GM20431 (cell line): ENCODE results near the gene UBAC2.
"Not testable (repeated sequence)": the region's sequence is repeated elsewhere in the genome, so short reads cannot be mapped to it uniquely, and the experiment has no call there.

Source experiments
- in situ Hi-C: fragments of 300-500 bp; cut with MseI, MboI; formaldehyde crosslinking; loops from one replicate; pipeline ENCODE4 v1.15.0; 2020; ENCODE audit warnings: low sequenced_read_pairs; ENCODE audit not compliant: unreplicated experiment

The UBAC2 gene

DNA sequence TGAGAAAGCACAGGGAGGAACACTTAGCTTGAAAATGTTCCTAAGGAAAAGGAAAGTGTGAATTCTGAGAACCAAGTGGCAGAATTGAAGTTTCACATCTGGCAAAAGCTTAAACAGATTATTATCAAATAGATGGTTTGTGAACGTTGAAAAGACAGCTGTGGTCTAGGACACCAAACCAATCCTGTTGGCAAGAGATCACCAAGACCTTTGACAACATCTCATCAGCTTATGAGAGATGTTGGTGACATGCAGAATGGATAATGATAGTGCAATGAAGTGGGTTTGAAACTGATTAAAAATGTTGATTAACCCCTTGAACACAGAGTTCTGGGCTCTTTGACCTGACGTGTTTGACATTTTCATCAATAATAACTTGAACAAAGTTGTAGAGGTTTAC is 181.1 kb downstream of the UBAC2 start:
- in situ Hi-C loops, result loop anchor here (10.0 kb wide), 1 partner anchor 53 kb away; no protein-coding TSS in a partner anchor

DNA sequence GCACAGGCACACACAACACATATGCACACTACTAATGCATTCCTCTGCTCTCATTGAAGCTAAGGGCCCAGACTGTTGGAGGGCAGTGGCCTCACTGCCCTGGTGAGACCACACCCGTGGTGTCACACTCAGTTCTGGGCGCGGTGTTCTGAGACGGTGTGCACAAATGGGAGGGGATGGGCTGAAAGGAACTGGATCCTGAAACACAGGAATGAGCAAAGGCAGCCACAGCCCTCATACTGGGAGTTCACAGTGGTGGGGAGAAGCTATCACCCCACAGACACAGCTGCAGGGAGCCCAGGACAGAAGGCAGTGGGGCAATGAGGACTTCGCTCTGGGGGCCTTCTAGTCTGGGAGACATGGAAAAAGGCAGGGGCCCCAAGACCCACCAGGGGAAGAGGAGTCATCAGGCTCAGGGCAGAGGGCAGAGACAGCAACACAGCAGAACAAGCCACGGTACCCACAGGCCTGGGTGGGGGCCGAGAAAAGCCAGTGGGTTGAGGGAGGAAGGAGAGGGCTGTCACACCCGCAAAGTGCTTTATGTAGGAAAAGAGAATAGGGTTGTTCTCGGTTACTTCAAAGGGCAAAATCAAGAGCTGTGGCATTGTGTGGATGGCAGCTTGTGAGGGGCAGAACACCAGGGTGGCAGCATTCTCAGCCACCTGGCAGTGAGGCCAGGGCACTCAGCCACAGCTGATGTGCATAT is 181.9 kb downstream of the UBAC2 start:
- in situ Hi-C loops, result loop anchor here (10.0 kb wide), 1 partner anchor 52 kb away; no protein-coding TSS in a partner anchor

DNA sequence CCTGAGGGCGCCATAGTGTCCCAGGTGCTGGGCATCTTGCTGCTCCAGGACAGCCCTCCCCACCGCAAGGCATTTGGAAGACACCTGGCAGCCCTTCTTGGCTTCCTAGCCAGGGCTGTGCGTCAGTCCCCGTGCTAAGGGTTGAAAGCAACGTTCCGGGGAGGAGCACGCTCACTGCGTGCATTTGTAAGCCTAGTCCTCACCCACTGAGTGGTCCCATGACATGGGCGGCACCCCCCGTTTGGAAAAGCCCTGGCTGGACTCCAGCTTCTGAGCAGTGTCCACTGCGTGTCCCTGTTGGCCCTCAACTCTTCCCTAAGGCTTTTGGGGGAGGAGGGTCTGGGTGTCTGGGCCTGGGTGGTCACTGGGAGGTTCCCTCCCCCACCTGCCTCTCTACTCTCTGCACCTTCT is 182.9 kb downstream of the UBAC2 start:
- in situ Hi-C loops, result loop anchor here (10.0 kb wide), 1 partner anchor 51 kb away; no protein-coding TSS in a partner anchor

DNA sequence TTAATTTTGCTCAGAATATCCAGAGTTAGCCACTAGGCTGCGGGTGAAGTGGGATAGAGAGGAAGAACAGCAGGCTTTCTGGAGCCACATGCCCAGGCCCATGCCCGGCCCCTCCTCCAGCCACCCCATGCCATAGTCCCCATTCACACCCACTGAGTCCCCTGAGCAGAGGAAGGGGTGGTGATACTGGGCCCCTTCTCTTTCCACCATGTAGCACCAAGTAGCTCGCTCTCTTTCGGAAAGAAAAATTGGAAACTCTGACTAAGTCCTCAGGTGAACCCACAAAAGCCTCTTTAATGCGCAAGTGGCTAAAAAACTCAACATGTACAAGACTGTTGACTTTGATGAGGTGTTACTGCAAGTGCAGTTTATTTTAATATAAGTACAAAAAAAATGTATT is 183.3 kb downstream of the UBAC2 start:
- in situ Hi-C loops, result loop anchor here (10.0 kb wide), 1 partner anchor 51 kb away; no protein-coding TSS in a partner anchor

DNA sequence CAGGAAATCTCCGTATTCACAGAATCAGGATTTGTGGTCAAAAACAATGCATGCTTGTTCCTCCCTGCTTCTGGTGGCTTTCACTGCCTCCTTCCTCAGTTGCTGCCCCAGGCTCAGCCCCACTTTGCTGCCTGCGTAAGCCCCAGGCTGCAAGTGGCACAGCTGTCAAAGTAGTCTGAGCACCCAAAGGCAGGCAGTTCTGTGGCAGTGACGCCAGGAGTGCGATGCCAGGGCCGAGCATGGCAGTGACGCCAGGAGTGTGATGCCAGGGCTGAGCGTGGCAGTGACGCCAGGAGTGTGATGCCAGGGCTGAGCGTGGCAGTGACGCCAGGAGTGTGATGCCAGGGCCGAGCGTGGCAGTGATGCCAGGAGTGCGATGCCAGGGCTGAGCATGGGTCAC is 183.8 kb downstream of the UBAC2 start:
- in situ Hi-C loops, result loop anchor here (10.0 kb wide), 1 partner anchor 50 kb away; no protein-coding TSS in a partner anchor

DNA sequence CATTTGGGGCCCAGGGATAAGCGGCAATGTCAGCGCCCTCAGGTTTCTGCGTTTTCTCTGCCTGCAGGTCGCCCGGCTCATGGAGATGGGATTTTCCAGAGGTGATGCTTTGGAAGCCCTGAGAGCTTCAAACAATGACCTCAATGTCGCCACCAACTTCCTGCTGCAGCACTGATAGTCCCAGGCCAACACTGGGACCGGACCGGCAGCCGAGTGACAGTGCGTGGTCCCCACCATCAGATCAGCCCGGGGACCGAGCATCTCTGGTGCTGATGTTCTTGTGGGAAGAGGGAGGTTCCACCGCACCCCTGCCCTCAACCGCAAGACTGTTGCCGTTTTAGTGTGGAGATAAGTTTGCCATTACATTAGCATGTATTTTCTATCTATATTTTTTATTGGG is 184.5 kb downstream of the UBAC2 start:
- in situ Hi-C loops, result loop anchor here (10.0 kb wide), 1 partner anchor 50 kb away; no protein-coding TSS in a partner anchor

DNA sequence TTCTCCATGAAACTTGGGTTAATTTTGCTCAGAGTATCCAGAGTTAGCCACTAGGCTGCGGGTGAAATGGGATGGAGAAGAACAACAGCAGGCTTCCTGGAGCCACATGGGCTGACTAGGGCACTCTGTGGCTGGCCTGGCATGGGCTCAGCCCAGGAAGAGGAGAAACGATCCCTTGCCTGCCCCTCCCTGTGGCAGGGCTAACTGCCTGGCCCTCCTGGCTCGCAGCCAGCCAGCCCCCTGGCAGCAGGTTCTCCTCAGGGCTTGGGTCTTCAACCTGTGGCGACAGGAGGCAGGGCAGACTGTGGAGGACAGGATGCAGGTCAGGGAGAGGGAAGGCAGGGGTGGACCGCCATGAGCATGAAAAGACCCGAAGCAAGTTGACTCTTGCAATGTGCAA is 185.3 kb downstream of the UBAC2 start:
- in situ Hi-C loops, result loop anchor here (10.0 kb wide), 1 partner anchor 49 kb away; no protein-coding TSS in a partner anchor

DNA sequence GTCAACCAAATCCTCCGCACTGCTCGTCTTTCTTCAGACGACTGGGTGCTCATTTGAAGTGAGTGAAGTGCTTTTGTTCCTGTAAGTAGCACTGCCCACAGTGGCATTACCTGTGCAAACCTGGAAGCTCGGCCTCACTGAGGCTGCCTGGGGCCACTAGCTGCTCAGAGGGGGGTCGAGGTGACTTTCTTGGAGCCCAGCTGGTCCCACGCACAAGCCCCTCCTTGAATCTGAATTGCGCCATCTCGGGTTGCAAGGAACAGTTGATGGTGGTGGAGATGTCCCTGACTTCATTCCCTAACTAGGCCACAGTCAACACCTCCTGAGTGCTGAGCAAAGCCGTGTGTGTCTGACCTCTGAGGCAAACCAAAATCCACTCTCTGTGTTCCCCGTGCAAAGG is 185.8 kb downstream of the UBAC2 start:
- in situ Hi-C loops, result loop anchor here (10.0 kb wide), 1 partner anchor 48 kb away; no protein-coding TSS in a partner anchor

DNA sequence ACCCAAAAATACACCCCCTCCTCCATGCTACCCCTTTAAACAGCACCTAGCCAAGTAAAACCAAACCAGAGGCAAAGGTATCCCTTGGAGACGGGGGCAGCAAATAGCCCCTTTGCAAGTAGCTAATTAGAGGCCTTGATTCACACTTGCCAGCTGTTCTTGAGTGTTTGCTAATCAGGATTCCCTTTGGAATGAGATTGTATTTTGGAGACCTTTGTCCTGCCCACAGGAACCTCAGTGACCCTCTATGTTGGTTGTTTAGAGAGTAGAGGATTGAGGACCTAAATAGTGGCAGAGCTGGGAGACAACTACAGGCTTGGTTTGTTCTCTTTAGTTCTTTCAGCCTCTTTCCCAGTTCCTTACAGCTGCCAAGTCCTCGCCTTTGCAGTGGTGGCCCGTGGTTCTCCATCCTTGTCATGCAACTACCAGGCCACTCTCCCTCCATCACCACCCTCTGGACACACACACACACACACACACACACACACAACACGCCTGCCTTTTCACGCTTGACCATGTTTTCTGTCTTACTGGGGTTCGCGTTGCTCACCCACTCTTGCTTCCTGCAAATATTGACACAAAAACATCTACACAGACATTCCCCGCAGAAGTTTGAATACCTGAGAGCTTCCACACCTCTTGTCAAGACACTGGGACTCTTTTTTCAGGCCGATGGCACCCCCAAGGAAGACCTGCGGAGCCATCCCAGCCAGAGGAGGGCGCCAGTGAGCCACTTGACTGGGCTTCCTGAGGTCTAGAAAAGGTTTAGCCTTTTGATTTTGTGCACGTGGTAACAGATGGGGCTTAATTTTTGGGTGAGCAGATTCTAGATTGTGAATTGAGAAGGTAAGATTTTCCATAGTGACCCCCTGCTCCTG is 186.5 kb downstream of the UBAC2 start:
- in situ Hi-C loops, result loop anchor here (10.0 kb wide), 1 partner anchor 48 kb away; no protein-coding TSS in a partner anchor

DNA sequence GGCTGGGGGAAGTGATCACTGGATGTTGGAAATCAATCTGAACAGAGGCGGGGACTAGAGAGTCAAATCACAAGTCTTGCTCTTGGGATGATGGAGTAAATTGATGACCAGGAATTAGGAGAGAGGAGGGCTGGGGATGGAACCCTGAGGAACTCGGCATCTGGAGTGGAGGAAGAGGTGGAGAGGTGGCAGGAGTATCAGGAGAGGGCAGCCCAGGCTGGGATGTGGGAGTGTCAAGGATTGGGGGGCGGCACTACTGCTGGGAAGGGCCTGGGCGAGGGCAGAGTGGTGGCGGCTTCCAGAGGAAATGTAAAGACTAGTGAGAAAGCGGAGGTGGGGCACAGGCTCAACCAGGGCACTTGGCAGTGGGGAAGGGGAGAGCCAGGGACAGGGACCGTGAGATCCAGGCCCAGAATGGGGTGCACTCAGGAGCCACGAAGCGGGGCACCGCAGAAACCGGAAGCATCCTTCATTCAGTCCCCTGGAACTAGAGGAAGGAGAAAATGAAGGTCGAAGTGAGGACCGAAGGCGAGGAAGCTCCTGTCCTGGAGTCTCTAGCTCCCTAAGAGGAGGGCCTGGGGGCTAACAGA is 187.8 kb downstream of the UBAC2 start:
- in situ Hi-C loops, result loop anchor here (10.0 kb wide), 1 partner anchor 46 kb away; no protein-coding TSS in a partner anchor

DNA sequence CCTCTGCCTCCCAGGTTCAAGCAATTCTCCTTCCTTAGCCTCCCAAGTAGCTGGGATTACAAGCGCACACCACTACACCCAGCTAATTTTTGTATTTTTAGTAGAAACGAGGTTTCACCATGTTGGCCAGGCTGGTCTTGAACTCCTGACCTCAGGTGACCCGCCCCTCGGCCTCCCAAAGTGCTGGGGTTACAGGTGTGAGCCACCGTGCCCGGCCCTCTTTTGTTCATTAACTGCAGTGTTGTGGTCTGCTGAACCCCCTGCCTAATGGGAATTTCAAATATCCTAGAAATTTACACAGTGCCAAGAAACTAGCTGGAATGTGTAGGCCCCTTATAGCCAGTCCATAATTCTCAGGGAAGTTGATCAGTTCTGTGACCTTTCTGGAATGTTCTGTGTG is 188.4 kb downstream of the UBAC2 start:
- in situ Hi-C loops, result loop anchor here (10.0 kb wide), 1 partner anchor 46 kb away; no protein-coding TSS in a partner anchor

DNA sequence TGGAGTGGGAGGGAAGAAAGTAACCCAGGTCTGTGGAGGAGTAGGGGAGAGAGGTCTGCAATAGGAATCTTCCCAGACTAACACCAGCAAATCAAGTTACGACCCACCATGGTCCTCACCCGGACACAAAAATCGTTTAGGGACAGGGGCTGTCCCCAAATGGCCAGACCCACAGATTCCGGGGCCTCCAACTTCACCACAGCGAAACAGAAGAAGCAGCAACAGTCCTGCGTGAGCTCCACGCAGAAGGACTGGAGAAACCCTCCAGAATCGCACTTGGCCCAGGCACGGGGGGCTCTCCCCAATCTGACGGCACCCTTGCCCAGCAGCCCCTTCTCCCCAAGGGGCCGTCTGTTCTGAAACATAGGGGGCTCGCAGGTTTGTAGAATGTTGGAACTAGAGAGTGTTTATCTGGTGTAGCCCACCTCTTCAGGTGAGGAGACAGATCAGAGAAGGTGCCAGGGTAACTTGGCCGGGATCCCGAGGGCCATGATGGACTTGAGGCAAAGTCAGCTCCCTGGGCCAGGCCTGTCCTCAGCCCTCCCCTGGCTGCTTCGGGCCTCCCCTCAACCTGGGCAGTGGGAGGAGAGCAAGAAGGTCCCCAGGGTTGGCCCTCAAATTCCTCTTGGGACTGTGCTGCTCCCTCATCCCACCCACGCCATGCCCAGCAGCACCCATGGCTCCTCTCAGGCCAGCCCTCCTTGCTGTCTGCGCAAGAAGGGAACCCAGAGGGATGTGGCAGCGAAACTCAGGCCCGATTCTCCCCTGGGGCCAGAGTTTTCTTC is 189.1 kb downstream of the UBAC2 start:
- in situ Hi-C loops, result loop anchor here (10.0 kb wide), 1 partner anchor 45 kb away; no protein-coding TSS in a partner anchor

DNA sequence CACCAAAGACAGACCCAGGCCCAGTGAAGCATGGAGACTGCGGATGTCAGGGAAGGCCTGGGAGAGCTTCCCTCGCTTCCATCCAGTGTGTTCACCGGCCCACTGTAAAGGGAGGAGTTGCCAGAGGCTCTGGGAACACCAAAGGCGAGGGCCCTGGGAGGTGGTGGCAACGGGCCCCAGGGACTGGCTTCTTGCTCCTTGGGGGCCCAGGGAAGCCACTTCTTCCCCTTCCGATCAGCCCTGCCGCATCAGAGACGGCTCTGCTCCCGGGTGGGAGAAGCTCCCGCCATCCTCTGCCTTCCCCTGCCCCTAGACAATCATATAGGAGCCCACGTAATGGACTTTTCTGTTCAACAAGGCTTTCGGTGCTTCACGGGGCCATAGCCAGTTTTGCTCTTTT is 189.9 kb downstream of the UBAC2 start:
- in situ Hi-C loops, result no loop called here

DNA sequence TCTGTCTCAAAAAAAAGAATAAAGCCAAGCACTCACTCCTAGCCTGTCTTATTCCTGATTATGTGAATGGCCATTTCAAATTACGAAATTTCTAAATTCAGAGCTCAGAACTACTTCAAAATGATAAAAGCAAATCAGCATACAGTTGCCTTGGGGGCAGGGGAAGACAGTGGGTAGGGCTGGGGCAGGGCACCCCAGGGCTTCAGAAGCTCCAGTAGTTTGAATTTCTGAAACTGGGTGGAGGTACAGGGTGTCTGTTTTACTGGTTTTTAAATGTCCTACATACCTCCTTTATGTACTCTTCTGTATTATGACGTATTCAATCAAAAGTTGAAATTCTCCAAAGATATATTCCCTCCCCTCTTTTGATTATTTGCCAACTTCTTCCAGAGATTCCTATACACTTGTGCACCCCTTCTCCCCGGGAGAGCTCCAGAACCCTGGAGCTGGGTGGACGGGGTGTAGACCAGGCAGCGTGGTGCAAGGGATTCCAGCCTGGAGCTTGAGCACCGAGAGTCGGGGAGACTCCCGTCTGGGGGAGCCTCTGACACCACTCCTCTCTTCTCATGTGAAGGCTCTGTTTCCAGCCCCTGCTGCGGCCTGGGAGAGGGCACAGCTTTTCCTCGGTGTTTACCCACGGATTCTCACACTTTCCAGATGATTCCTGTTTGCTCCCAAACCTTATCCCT is 191.3 kb downstream of the UBAC2 start:
- in situ Hi-C loops, result no loop called here

DNA sequence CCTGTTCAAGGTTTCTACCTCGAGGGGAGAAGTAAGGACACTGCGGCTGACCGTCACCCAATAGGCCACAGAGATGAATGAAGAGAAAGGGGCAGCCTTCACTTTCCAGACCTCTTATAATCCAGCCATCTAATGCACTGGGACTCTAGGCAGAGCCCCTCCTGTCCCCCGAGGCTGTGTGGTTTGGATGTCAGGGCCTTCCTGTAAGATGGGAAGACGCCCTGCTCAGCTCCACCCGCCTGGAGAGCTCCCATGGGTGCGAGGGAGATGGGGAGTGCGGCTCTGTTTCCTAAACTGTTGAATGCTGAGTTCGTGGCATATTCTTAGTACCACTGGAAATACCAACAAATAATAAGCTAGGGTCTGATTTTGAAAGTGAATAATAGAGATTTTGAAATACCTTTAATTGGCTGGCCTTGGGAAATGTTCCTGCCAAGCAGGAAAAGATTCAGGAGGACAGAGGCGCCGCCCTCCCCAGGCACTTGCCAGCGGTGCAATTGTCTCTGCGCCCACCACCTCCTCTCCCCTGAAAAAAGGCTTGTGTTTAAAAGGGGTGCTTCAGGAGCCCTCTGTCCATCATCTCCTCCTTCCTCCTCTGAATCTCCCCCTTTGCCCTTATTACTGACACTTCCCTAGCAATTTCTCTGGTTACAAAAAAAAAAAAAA is 191.9 kb downstream of the UBAC2 start:
- in situ Hi-C loops, result no loop called here

DNA sequence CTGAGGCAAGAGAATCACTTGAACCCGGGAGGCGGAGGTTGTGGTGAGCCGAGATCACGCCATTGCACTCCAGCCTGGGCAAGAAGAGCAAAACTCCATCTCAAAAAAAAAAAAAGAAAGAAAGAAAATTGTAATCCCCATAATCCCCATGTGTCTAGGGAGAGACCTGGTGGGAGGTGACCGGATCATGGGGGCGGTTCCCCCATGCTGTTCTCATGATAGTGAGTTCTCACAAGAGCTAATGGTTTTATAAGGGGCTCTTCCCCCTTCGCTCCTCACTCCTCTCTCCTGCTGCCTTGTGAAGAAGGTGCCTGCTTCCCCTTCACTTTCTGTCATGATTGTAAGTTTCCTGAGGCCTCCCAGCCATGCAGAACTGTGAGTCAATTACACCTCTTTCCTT is 192.7 kb downstream of the UBAC2 start:
- in situ Hi-C loops, result not testable (repeated sequence)

DNA sequence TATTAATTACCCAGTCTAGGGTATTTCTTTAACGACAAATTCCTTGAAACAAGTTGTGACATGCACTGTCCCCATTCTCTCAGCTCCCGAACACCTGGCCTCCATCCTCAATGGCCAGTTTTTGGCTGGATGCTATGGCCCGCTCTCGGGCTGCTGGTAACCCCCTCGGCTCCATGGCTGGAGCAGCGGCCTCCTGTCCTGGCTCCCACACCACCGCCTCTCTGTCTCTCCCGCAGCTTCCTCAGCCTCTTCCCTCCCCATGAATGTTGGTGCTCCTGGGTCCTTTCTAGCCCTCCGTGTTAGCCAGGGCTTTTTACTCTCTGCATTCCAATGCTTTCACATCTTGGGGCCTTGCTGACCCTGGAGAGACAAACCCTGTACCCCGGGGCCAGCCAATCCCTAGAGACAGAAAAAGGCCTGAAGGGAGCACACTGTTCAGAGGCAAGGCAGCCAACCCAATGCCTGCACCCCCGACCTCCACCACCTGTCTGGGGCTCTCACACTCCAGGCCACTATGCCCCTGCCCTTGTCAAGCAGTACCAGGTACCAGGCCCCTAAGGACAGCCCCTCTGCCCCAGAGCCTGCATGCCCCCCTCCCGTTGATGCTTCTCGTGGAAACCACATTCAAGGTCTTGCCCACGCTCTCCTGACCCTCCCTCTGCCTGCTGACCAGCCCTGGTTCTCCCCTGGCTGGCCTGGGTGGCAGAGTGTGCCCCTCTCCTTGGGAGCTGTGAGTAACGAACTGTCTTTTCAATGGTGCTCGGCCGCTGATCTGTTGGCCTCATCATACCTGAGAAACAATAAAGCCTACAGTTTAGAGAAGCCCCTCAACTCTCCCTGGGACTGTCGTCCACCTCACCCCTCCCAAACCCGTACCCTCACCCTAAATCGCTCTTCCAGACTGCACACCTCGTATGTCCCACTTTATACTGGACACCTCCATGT is 193.4 kb downstream of the UBAC2 start:
- in situ Hi-C loops, result no loop called here
